HEK293T (cell line): ENCODE data around the gene FHIT.

ENCODE experiments used
- ELF4 ChIP-seq: fragments of 450-650 bp; IDR thresholded peaks from 2 replicates; pipeline ENCODE4 v1.6.1; 2017; ENCODE audit warnings: antibody characterized with exemption
- FOXK2 ChIP-seq: fragments of 450-650 bp; IDR thresholded peaks from 2 replicates; pipeline ENCODE4 v1.6.1; 2016; ENCODE audit warnings: mild to moderate bottlenecking
- FOXM1 ChIP-seq: fragments of 450-650 bp; IDR thresholded peaks from 2 replicates; pipeline ENCODE4 v1.6.1; 2017; ENCODE audit warnings: mild to moderate bottlenecking, borderline replicate concordance
- HDGF ChIP-seq: fragments of 450-650 bp; IDR thresholded peaks from 2 replicates; pipeline ENCODE4 v1.6.1; 2017; ENCODE audit warnings: antibody characterized with exemption, borderline replicate concordance
- L3MBTL2 ChIP-seq: fragments of 450-650 bp; conservative IDR thresholded peaks from 2 replicates; pipeline ENCODE4 v1.6.1; 2016; ENCODE audit warnings: mild to moderate bottlenecking
- LEF1 ChIP-seq: fragments of 450-650 bp; IDR thresholded peaks from 2 replicates; pipeline ENCODE4 v1.6.1; 2017; ENCODE audit warnings: mild to moderate bottlenecking, borderline replicate concordance
- NFRKB ChIP-seq: fragments of 450-650 bp; IDR thresholded peaks from 2 replicates; pipeline ENCODE4 v1.6.1; 2016; ENCODE audit warnings: mild to moderate bottlenecking, moderate library complexity
- PKNOX1 ChIP-seq: fragments of 450-650 bp; IDR thresholded peaks from 2 replicates; pipeline ENCODE4 v1.6.1; 2016
- SP1 ChIP-seq: fragments of 450-650 bp; IDR thresholded peaks from 2 replicates; pipeline ENCODE4 v1.6.1; 2017
- TARDBP ChIP-seq: fragments of 450-650 bp; IDR thresholded peaks from 2 replicates; pipeline ENCODE4 v1.6.1; 2016
- ZNF384 ChIP-seq: fragments of 450-650 bp; IDR thresholded peaks from 2 replicates; pipeline ENCODE4 v1.6.1; 2016

- TF ChIP-seq TARDBP (no peak), FOXM1 (no peak), ELF4 (no peak), ZNF384 (no peak), L3MBTL2 (no peak), HDGF (no peak), NFRKB (no peak), PKNOX1 (no peak), FOXK2 (no peak), LEF1 (no peak), SP1 (no peak)
Observed at GRCh38 chr3:60260546-60260945, 990.7 kb downstream of the FHIT start.
